CD4-positive, alpha-beta T cell (primary cell): Measurements from ENCODE around the gene TMEM150B. TPM values are rescaled to one million over a fixed set of nuclear protein-coding genes. Genes with fewer than 3 reads are reported as not detected.

ENCODE experiments used
- ATAC-seq: fragments of 200-7000 bp; cut with Tn5 transposase; one replicate; pipeline ENCODE4 v1.10.0; 2022; ENCODE audit warnings: mild to moderate bottlenecking; ENCODE audit not compliant: poor library complexity
- CTCF ChIA-PET: fragments of 350-600 bp; sonication (Branson Sonifier 250); formaldehyde crosslinking; loops from one replicate; lab custom pipeline; 2021; ENCODE audit warnings: antibody characterized with exemption, inconsistent platforms; lab: Charles Lee
- POLR2A ChIA-PET: fragments of 350-600 bp; sonication (Branson Sonifier 250); formaldehyde crosslinking; loops from one replicate; lab custom pipeline; 2021; ENCODE audit warnings: antibody characterized with exemption, inconsistent platforms; lab: Charles Lee
- DNase-seq, 14 experiments: peaks; one replicate each; pipeline ENCODE4 v3.0.0-alpha.2; 2013 to 2020; ENCODE audit warnings: mixed read lengths in 2 of 14
- H3K27ac ChIP-seq, 2 donors: one replicate each; pipeline versions ENCODE4 v1.5.1 to v1.7.0; 2013; ENCODE audit warnings: low read length in 2 of 2, low read depth in 1 of 2, mild to moderate bottlenecking in 1 of 2
- H3K27me3 ChIP-seq, 2 experiments: 1 replicate in 1 of 2; 2 replicates in 1 of 2; pipeline versions ENCODE4 v1.6.1 to v1.7.0; 2013; ENCODE audit warnings: low read length in 2 of 2, control low read depth in 1 of 2, mild to moderate bottlenecking in 1 of 2, moderate library complexity in 1 of 2; ENCODE audit not compliant: insufficient read depth in 2 of 2, control insufficient read depth in 1 of 2
- H3K36me3 ChIP-seq: one replicate; pipeline ENCODE4 v1.6.1; 2013; ENCODE audit warnings: low read length, control low read depth; ENCODE audit not compliant: insufficient read depth
- H3K4me1 ChIP-seq: one replicate; pipeline ENCODE4 v1.6.1; 2013; ENCODE audit warnings: low read length, control low read depth; ENCODE audit not compliant: insufficient read depth
- H3K4me3 ChIP-seq: one replicate; pipeline ENCODE4 v1.5.1; 2013; ENCODE audit warnings: mild to moderate bottlenecking, low read length, moderate library complexity
- H3K9me3 ChIP-seq, 2 experiments: 1 replicate in 1 of 2; 2 replicates in 1 of 2; pipeline versions ENCODE4 v1.6.1 to v1.7.0; 2013; ENCODE audit warnings: low read length in 2 of 2, mild to moderate bottlenecking in 2 of 2, control low read depth in 1 of 2, moderate library complexity in 1 of 2; ENCODE audit not compliant: control insufficient read depth in 1 of 2, insufficient read depth in 1 of 2
- H3K27ac Mint-ChIP-seq: one replicate; pipeline ENCODE4 v1.8.0; 2020; ENCODE audit warnings: mixed read lengths
- H3K27me3 Mint-ChIP-seq: one replicate; pipeline ENCODE4 v1.8.0; 2021; ENCODE audit warnings: mixed read lengths
- H3K36me3 Mint-ChIP-seq: one replicate; pipeline ENCODE4 v1.8.0; 2021; ENCODE audit warnings: low read depth, mixed read lengths
- H3K4me1 Mint-ChIP-seq: one replicate; pipeline ENCODE4 v1.8.0; 2021; ENCODE audit warnings: low read depth, mixed read lengths
- H3K4me3 Mint-ChIP-seq: one replicate; pipeline ENCODE4 v1.8.0; 2020; ENCODE audit warnings: mild to moderate bottlenecking, mixed read lengths
- H3K9me3 Mint-ChIP-seq: one replicate; pipeline ENCODE4 v1.8.0; 2020; ENCODE audit warnings: mixed read lengths
- CTCF ChIP-seq: fragments of 200-600 bp; IDR thresholded peaks from one replicate; pipeline ENCODE4 v1.8.0; 2022; ENCODE audit warnings: antibody characterized with exemption, mild to moderate bottlenecking
- intact Hi-C, 2 experiments: fragments of 100-400 bp; cut with DNase I in 1 of 2; cut with micrococcal nuclease in 1 of 2; formaldehyde crosslinking; loops; one replicate each; pipeline versions ENCODE4 v1.15.1 to v1.9.0; 2023 to 2025; cut with DNase I, micrococcal nuclease
- total RNA-seq, 174 experiments: library from RNA in 2 of 174; stranded (reverse) in 2 of 174; gene quantifications; one replicate each; pipeline ENCODE4 v1.2.3 and lab custom pipeline; 2021 to 2026

TMEM150B gene
- total RNA-seq, 2 experiments from 2014 or later, result not detected

GRCh38 chr19:55362174-55362989 is 37.2 kb upstream of the TMEM150B start:
- DNase-seq (no peak), ATAC-seq (no peak)
- Mint-ChIP-seq H3K27ac (no peak overlapping the region), H3K36me3 (no peaks in the 10 kb centered on the region), H3K27me3 (peaks cover 8% of the 10 kb centered on the region), H3K9me3 (no peaks in the 10 kb centered on the region), H3K4me3 (no peak overlapping the region), H3K4me1 (no peaks in the 10 kb centered on the region)
- Histone ChIP-seq H3K9me3 (no peaks in the 10 kb centered on the region), H3K27me3 (no peaks in the 10 kb centered on the region), H3K27ac (no peak overlapping the region), H3K36me3 (no peaks in the 10 kb centered on the region), H3K4me1 (no peaks in the 10 kb centered on the region), H3K4me3 (no peak overlapping the region)
- intact Hi-C loops, result no loop called here
- CTCF ChIA-PET, result interaction anchor here (0.7 kb wide), 1 partner anchor 22 kb away, joined by 3 read pairs; the partner anchor contains the start of gene TMEM238
- POLR2A ChIA-PET, result interaction anchor here (0.7 kb wide), 1 partner anchor 54 kb away, joined by 4 read pairs; no protein-coding TSS in a partner anchor
- no peak for TF ChIP-seq CTCF

- Mint-ChIP-seq H3K36me3 (no peaks in the 10 kb centered on the region), H3K27ac (no peak overlapping the region), H3K27me3 (peaks cover 13% of the 10 kb centered on the region), H3K4me3 (no peak overlapping the region), H3K4me1 (no peaks in the 10 kb centered on the region), H3K9me3 (no peaks in the 10 kb centered on the region)
- no peak for TF ChIP-seq CTCF
- Histone ChIP-seq H3K4me3 (no peak overlapping the region), H3K27ac (no peak overlapping the region), H3K36me3 (no peaks in the 10 kb centered on the region), H3K9me3 (no peaks in the 10 kb centered on the region), H3K27me3 (no peaks in the 10 kb centered on the region), H3K4me1 (no peaks in the 10 kb centered on the region)
- POLR2A ChIA-PET, result interaction anchor here (1.2 kb wide), 1 partner anchor 9 kb away, joined by 3 read pairs; no protein-coding TSS in a partner anchor
- ATAC-seq, result no peak
- intact Hi-C loops, result no loop called here
- DNase-seq, result no peak
- CTCF ChIA-PET, result no interaction called here
Measured at GRCh38 chr19:55360902-55361301, 35.8 kb upstream of the TMEM150B start.

- H3K9me3 Mint-ChIP-seq, result no peaks in the 10 kb centered on the region
- no peak for ATAC-seq
- ChIA-PET CTCF (no interaction called here), POLR2A (interaction anchor here (0.6 kb wide), 1 partner anchor 48 kb away, joined by 3 read pairs; no protein-coding TSS in a partner anchor)
- no peaks in the 10 kb centered on the region for H3K4me1 Mint-ChIP-seq
- DNase-seq, result no peak
- intact Hi-C loops, result no loop called here
- H3K4me3 Mint-ChIP-seq, result no peak overlapping the region
- H3K36me3 Mint-ChIP-seq, result no peaks in the 10 kb centered on the region
- H3K36me3 ChIP-seq, result no peaks in the 10 kb centered on the region
- H3K4me3 ChIP-seq, result no peak overlapping the region
- no peak for TF ChIP-seq CTCF
- no peak overlapping the region for H3K27ac Mint-ChIP-seq
- peaks cover 22% of the 10 kb centered on the region for H3K27me3 Mint-ChIP-seq
- peaks cover 5 to 6% of the 10 kb centered on the region in 2 experiments for H3K27me3 ChIP-seq
- H3K27ac ChIP-seq, result no peak overlapping the region
- peaks cover 9% of the 10 kb centered on the region for H3K4me1 ChIP-seq
- H3K9me3 ChIP-seq, result peaks cover 0 to 4% of the 10 kb centered on the region in 2 experiments
Measured at GRCh38 chr19:55358943-55359908, 34.1 kb upstream of the TMEM150B start.
